GM18519 (cell line): ENCODE measurements around the gene TMEM63B.
"Not testable (repeated sequence)": the region's sequence is repeated elsewhere in the genome, so short reads cannot be mapped to it uniquely, and the experiment has no call there.

ENCODE experiments used
- ATAC-seq: cut with Tn5 transposase; IDR thresholded peaks from one replicate; pipeline ENCODE4 v1.9.1; 2021; ENCODE audit warnings: mild to moderate bottlenecking, moderate library complexity; ENCODE audit not compliant: unreplicated experiment, low FRiP score

Gene TMEM63B

GRCh38 chr6:44138717-44139350 lies 11.5 kb downstream of the TMEM63B start:
- ATAC-seq = no peak

- no peak for ATAC-seq
Observed at GRCh38 chr6:44139351-44139743, 12.0 kb downstream of the TMEM63B start.

- no peak for ATAC-seq
Observed at GRCh38 chr6:44142835-44143234, 15.5 kb downstream of the TMEM63B start.

GRCh38 chr6:44143731-44144130 lies 16.4 kb downstream of the TMEM63B start:
- ATAC-seq = no peak

- not testable (repeated sequence) for ATAC-seq
Observed at GRCh38 chr6:44144536-44144935, 17.2 kb downstream of the TMEM63B start.

- no peak for ATAC-seq
Observed at GRCh38 chr6:44145839-44146238, 18.5 kb downstream of the TMEM63B start.

GRCh38 chr6:44146685-44147084 lies 19.3 kb downstream of the TMEM63B start:
- ATAC-seq = no peak

- no peak for ATAC-seq
Observed at GRCh38 chr6:44147256-44147655, 19.9 kb downstream of the TMEM63B start.

- ATAC-seq = no peak
Observed at GRCh38 chr6:44148306-44148705, 21.0 kb downstream of the TMEM63B start.

- ATAC-seq = no peak
Observed at GRCh38 chr6:44149369-44150012, 22.1 kb downstream of the TMEM63B start.

GRCh38 chr6:44150317-44150917 lies 23.1 kb downstream of the TMEM63B start:
- no peak for ATAC-seq

- ATAC-seq = peak; percentile 59
Observed at GRCh38 chr6:44151348-44152108, 24.2 kb downstream of the TMEM63B start.

- ATAC-seq = no peak
Observed at GRCh38 chr6:44152109-44152461, 24.7 kb downstream of the TMEM63B start.

- no peak for ATAC-seq
Observed at GRCh38 chr6:44152533-44152932, 25.2 kb downstream of the TMEM63B start.

- ATAC-seq = no peak
Observed at GRCh38 chr6:44154067-44154466, 26.7 kb downstream of the TMEM63B start.

- ATAC-seq = no peak
Observed at GRCh38 chr6:44156494-44157151, 29.3 kb downstream of the TMEM63B start.

GRCh38 chr6:44157152-44157521 lies 29.8 kb downstream of the TMEM63B start:
- ATAC-seq = no peak

- ATAC-seq = no peak
Observed at GRCh38 chr6:44158770-44159228, 31.4 kb downstream of the TMEM63B start, which contains the start of gene CAPN11. Gene CAPN11, plus strand, starts transcription at chr6:44158820. Its CDS starts 29 bp downstream, at chr6:44158849.

- no peak for ATAC-seq
Observed at GRCh38 chr6:44161997-44162338, 34.6 kb downstream of the TMEM63B start.

- no peak for ATAC-seq
Observed at GRCh38 chr6:44162876-44163625, 35.7 kb downstream of the TMEM63B start.
